Upper lobe of left lung (tissue), 4 donors: ENCODE data around the gene TMTC1.

Experiments
- POLR2A ChIP-seq, 4 donors: fragments of 450-650 bp; IDR thresholded peaks; one replicate each; pipeline ENCODE4 v1.5.1; 2016 to 2017; ENCODE audit warnings: antibody characterized with exemption in 4 of 4, mild to moderate bottlenecking in 2 of 4
- POLR2AphosphoS5 ChIP-seq, 2 donors: sonication (generic); formaldehyde crosslinking; IDR thresholded peaks; one replicate each; pipeline ENCODE4 v1.5.1; 2017; ENCODE audit warnings: antibody characterized with exemption in 2 of 2
- TF ChIP-seq, protein P1 (sequence below), 6 experiments: fragments of 450-650 bp in 4 of 6; fragments of 200-600 bp in 2 of 6; sonication (generic) in 2 of 6; IDR thresholded peaks; one replicate each; pipeline ENCODE4 v1.5.1; 2016 to 2019; ENCODE audit warnings: antibody characterized with exemption in 6 of 6

DNA sequence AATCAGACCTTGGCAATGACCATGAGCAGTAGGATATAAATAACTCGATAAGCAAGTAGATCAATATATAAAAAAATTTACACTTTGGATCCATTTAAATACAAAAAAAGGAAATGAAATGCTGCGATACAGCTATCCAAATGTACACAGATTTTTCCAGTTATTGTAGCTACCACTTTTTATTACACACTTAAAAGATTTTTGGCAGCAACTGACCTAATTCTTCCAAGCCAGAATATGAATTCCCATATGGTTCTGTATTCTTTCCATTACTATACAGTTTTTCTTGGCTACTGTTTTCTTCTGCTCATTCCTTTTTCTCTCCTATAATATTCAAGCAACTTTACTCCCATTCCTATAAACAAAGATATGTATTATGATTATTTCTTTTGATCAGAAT, 52.2 kb downstream of the TMTC1 start:
- TF ChIP-seq, protein P1, sequence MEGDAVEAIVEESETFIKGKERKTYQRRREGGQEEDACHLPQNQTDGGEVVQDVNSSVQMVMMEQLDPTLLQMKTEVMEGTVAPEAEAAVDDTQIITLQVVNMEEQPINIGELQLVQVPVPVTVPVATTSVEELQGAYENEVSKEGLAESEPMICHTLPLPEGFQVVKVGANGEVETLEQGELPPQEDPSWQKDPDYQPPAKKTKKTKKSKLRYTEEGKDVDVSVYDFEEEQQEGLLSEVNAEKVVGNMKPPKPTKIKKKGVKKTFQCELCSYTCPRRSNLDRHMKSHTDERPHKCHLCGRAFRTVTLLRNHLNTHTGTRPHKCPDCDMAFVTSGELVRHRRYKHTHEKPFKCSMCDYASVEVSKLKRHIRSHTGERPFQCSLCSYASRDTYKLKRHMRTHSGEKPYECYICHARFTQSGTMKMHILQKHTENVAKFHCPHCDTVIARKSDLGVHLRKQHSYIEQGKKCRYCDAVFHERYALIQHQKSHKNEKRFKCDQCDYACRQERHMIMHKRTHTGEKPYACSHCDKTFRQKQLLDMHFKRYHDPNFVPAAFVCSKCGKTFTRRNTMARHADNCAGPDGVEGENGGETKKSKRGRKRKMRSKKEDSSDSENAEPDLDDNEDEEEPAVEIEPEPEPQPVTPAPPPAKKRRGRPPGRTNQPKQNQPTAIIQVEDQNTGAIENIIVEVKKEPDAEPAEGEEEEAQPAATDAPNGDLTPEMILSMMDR (IDR thresholded peaks at IDR 0.05): no peak
- no peak for TF ChIP-seq POLR2A (IDR thresholded peaks at IDR 0.05)
- no peak for TF ChIP-seq POLR2AphosphoS5 (IDR thresholded peaks at IDR 0.05)
